Measurements from ENCODE around the gene ADAMTS2. TPM values are rescaled to one million over a fixed set of nuclear protein-coding genes. Genes with fewer than 3 reads are reported as not detected.

ADAMTS2 gene
- polyA plus RNA-seq, 3 donors, result 0.74 to 2.3 TPM; not detected in 1

- no peak overlapping the region for H3K4me3 Mint-ChIP-seq
- H4K20me1 ChIP-seq (ENCODE audit: insufficient read depth, low read length), result no peaks in the 10 kb centered on the region
- no peak overlapping the region for H2AFZ ChIP-seq (ENCODE audit: insufficient read depth, low read depth, low read length, poor library complexity, severe bottlenecking)
- no peak overlapping the region for H3K27ac ChIP-seq (ENCODE audit: low read depth in 1 of 2, low read length in 2 of 2)
- H3K27me3 Mint-ChIP-seq (ENCODE audit: low read depth in 3 of 3), result peaks cover 2 to 10% (median 3%) of the 10 kb centered on the region in 3 donors
- H3K36me3 Mint-ChIP-seq, result no peaks in the 10 kb centered on the region
- peaks cover 7 to 16% (median 12%) of the 10 kb centered on the region in 7 donors for H3K9me3 Mint-ChIP-seq
- DNase-seq, result no peak
- peaks cover 0 to 4% of the 10 kb centered on the region in 2 donors for H3K9me3 ChIP-seq (replicated peaks in 1 of 2; ENCODE audit: control insufficient read depth in 1 of 2, insufficient read depth in 1 of 2, low read length in 2 of 2)
- no peaks in the 10 kb centered on the region for H3K79me2 ChIP-seq (ENCODE audit: insufficient read depth, low read length)
- WGBS (ENCODE audit: insufficient coverage), result 97% methylated on average over 21 of the region's 22 CpGs
- no peaks in the 10 kb centered on the region for H3K4me1 ChIP-seq (ENCODE audit: control insufficient read depth in 1 of 2, insufficient read depth in 2 of 2, low read length in 2 of 2)
- no peaks in the 10 kb centered on the region for H3K4me1 Mint-ChIP-seq
- H3K4me3 ChIP-seq (replicated peaks in 1 of 3; ENCODE audit: low read depth in 2 of 3, low read length in 3 of 3), result no peak overlapping the region
- TF ChIP-seq CTCF (IDR thresholded peaks at IDR 0.05), result no peak
- no peak overlapping the region for H3K9ac ChIP-seq (ENCODE audit: insufficient read depth, low read length, poor library complexity, severe bottlenecking)
- peak overlapping the region in 1 of 7 donors; percentile 32 for H3K27ac Mint-ChIP-seq
- H3K36me3 ChIP-seq (replicated peaks in 1 of 2; ENCODE audit: control insufficient read depth in 1 of 2, insufficient read depth in 2 of 2, low read length in 2 of 2), result no peaks in the 10 kb centered on the region
- no peaks in the 10 kb centered on the region for H3K27me3 ChIP-seq (ENCODE audit: control insufficient read depth in 2 of 2, insufficient read depth in 2 of 2, low read length in 2 of 2)
- intact Hi-C loops (cut with micrococcal nuclease), result no loop called here
- no peak overlapping the region for H3K4me2 ChIP-seq (replicated peaks; ENCODE audit: extremely low read depth, low read length, poor library complexity, severe bottlenecking)
Observed at GRCh38 chr5:179296150-179296821, 49.0 kb downstream of the ADAMTS2 start.

DNA sequence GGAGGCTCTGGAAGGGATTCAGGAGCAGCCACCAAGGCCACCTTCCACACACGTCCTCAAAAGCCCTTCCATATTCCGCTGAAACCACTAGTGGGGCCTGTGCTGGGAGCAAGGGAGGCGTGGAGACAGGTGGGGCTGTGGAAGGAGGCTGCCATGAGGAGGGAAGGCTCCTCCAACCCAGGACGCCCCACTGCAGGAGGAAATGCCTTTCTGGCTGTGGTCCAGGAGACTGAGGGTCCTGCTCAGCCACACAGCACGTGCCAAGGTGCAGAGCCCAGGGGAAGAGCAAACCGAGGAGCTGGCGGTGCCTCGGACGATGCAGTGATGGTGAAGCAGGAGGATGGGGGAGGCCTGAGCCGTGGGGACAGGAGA lies 49.5 kb downstream of the ADAMTS2 start:
- peaks cover 0 to 4% of the 10 kb centered on the region in 2 donors for H3K9me3 ChIP-seq (replicated peaks in 1 of 2; ENCODE audit: control insufficient read depth in 1 of 2, insufficient read depth in 1 of 2, low read length in 2 of 2)
- H3K36me3 ChIP-seq (replicated peaks in 1 of 2; ENCODE audit: control insufficient read depth in 1 of 2, insufficient read depth in 2 of 2, low read length in 2 of 2), result no peaks in the 10 kb centered on the region
- no peak overlapping the region for H3K27ac ChIP-seq (ENCODE audit: low read depth in 1 of 2, low read length in 2 of 2)
- Mint-ChIP-seq H3K9me3 (peaks cover 7 to 16% (median 12%) of the 10 kb centered on the region in 7 donors), H3K27me3 (ENCODE audit: low read depth in 3 of 3) (peaks cover 2 to 10% (median 3%) of the 10 kb centered on the region in 3 donors), H3K4me1 (no peaks in the 10 kb centered on the region), H3K36me3 (no peaks in the 10 kb centered on the region), H3K4me3 (no peak overlapping the region), H3K27ac (no peak overlapping the region)
- no peak overlapping the region for H3K4me3 ChIP-seq (replicated peaks in 1 of 3; ENCODE audit: low read depth in 2 of 3, low read length in 3 of 3)
- H4K20me1 ChIP-seq (ENCODE audit: insufficient read depth, low read length), result no peaks in the 10 kb centered on the region
- H3K79me2 ChIP-seq (ENCODE audit: insufficient read depth, low read length), result no peaks in the 10 kb centered on the region
- H3K27me3 ChIP-seq (ENCODE audit: control insufficient read depth in 2 of 2, insufficient read depth in 2 of 2, low read length in 2 of 2), result no peaks in the 10 kb centered on the region
- no peak overlapping the region for H2AFZ ChIP-seq (ENCODE audit: insufficient read depth, low read depth, low read length, poor library complexity, severe bottlenecking)
- DNase-seq, result no peak
- intact Hi-C loops (cut with micrococcal nuclease), result no loop called here
- 76% methylated on average over 8 of the region's 10 CpGs for WGBS (ENCODE audit: insufficient coverage)
- no peaks in the 10 kb centered on the region for H3K4me1 ChIP-seq (ENCODE audit: control insufficient read depth in 1 of 2, insufficient read depth in 2 of 2, low read length in 2 of 2)
- no peak for TF ChIP-seq CTCF (IDR thresholded peaks at IDR 0.05)
- H3K9ac ChIP-seq (ENCODE audit: insufficient read depth, low read length, poor library complexity, severe bottlenecking), result no peak overlapping the region
- no peak overlapping the region for H3K4me2 ChIP-seq (replicated peaks; ENCODE audit: extremely low read depth, low read length, poor library complexity, severe bottlenecking)
